K562 (cell line): ENCODE data around the gene MMEL1. TPM values are rescaled to one million over a fixed set of nuclear protein-coding genes. Genes with fewer than 3 reads are reported as not detected.
"Not testable (repeated sequence)": the region's sequence is repeated elsewhere in the genome, so short reads cannot be mapped to it uniquely, and the experiment has no call there.

Experiments used
- ATAC-seq: fragments of 200-7000 bp; cut with Tn5 transposase; 3 replicates; pipeline ENCODE4 v1.9.1; 2020; ENCODE audit warnings: moderate library complexity
- BruUV-seq: library from RNA; stranded (reverse); fragments of 400-500 nt; replicated peaks from 2 replicates; lab custom pipeline; 2021; lab: Mats Ljungman, UMichigan
- CTCF ChIA-PET: fragments of 300-600 bp; formaldehyde crosslinking; extraction: SDS; loops from one replicate; lab custom pipeline; 2021; ENCODE audit warnings: low intra/inter-chr PET ratio; lab: Yijun Ruan, JAX
- POLR2A ChIA-PET: fragments of 300-600, 350-650 bp; sonication (Branson Sonifier 250); formaldehyde crosslinking; extraction: SDS; loops from one replicate; lab custom pipeline; 2021; ENCODE audit warnings: antibody characterized with exemption, inconsistent platforms; lab: Yijun Ruan, JAX
- DNase-seq, 4 experiments: peaks; one replicate each; pipeline versions ENCODE4 v3.0.0 to v3.0.0-alpha.2; 2011 to 2018; ENCODE audit warnings: low spot score in 3 of 4, mixed read lengths in 3 of 4; ENCODE audit errors: extremely low read depth in 1 of 4
- FAIRE-seq: peaks from 2 replicates; lab custom pipeline; 2011; peaks lifted over from hg19 to GRCh38; lab: Jason Lieb, UNC
- H2AFZ ChIP-seq: 2 replicates; pipeline ENCODE4 v1.6.0; 2011; ENCODE audit warnings: low read depth, low read length, control low read depth, inconsistent platforms
- H3K27ac ChIP-seq: fragments of 200-600 bp; 3 replicates; pipeline ENCODE4 v1.8.0; 2011; ENCODE audit warnings: low read depth, mild to moderate bottlenecking, control low read depth, inconsistent platforms, low read length, moderate library complexity, mixed read lengths; ENCODE audit errors: extremely low read depth
- H3K27me3 ChIP-seq, 2 experiments: fragments of 300-600 bp in 1 of 2; 2 replicates in 1 of 2; 3 replicates in 1 of 2; pipeline versions ENCODE4 v1.6.0 to v1.8.0; 2011; ENCODE audit warnings: inconsistent platforms in 2 of 2, low read length in 2 of 2, mild to moderate bottlenecking in 1 of 2, mixed read lengths in 1 of 2, moderate library complexity in 1 of 2; ENCODE audit not compliant: control insufficient read depth in 2 of 2, insufficient read depth in 2 of 2
- H3K36me3 ChIP-seq: fragments of 300-600 bp; 3 replicates; pipeline ENCODE4 v1.8.0; 2011; ENCODE audit warnings: mild to moderate bottlenecking, low read length, inconsistent platforms; ENCODE audit not compliant: control insufficient read depth, insufficient read depth
- H3K4me1 ChIP-seq, 2 experiments: fragments of 200-600 bp in 1 of 2; replicated peaks in 1 of 2; 2 replicates in 1 of 2; 3 replicates in 1 of 2; pipeline versions ENCODE4 v1.5.1 to v1.8.0; 2011; ENCODE audit warnings: inconsistent platforms in 2 of 2, low read length in 2 of 2, mild to moderate bottlenecking in 1 of 2, mixed read lengths in 1 of 2, moderate library complexity in 1 of 2; ENCODE audit not compliant: control insufficient read depth in 2 of 2, insufficient read depth in 2 of 2
- H3K4me2 ChIP-seq: 2 replicates; pipeline ENCODE4 v1.6.1; 2011; ENCODE audit warnings: low read length, control low read depth, inconsistent platforms, mixed read lengths; ENCODE audit not compliant: insufficient read depth
- H3K4me3 ChIP-seq: fragments of 200-600 bp; sonication (generic), shearing (Covaris generic); 2 replicates; pipeline ENCODE4 v1.5.1; 2016; ENCODE audit warnings: control low read depth, inconsistent platforms
- H3K79me2 ChIP-seq: fragments of 200-600 bp; 3 replicates; pipeline ENCODE4 v1.8.0; 2011; ENCODE audit warnings: low read length, inconsistent platforms; ENCODE audit not compliant: control insufficient read depth, insufficient read depth
- H3K9ac ChIP-seq, 2 experiments: 2 replicates each; pipeline versions ENCODE4 v1.6.0 to v1.6.1; 2011; ENCODE audit warnings: low read depth in 2 of 2, low read length in 2 of 2, control low read depth in 1 of 2, inconsistent platforms in 1 of 2, mild to moderate bottlenecking in 1 of 2, mixed read lengths in 1 of 2; ENCODE audit not compliant: insufficient read depth in 1 of 2
- H3K9me1 ChIP-seq: one replicate; pipeline ENCODE4 v1.6.0; 2011; ENCODE audit warnings: inconsistent platforms, mild to moderate bottlenecking, low read length, moderate library complexity; ENCODE audit not compliant: control insufficient read depth, insufficient read depth
- H3K9me3 ChIP-seq: replicated peaks from 2 replicates; pipeline ENCODE4 v1.5.1; 2011; ENCODE audit warnings: low read depth, low read length, inconsistent platforms; ENCODE audit not compliant: control insufficient read depth, insufficient read depth
- H4K20me1 ChIP-seq: replicated peaks from 2 replicates; pipeline ENCODE4 v1.6.1; 2011; ENCODE audit warnings: low read length, inconsistent platforms, mixed read lengths; ENCODE audit not compliant: control insufficient read depth, insufficient read depth
- FOXM1 ChIP-seq, 2 experiments: fragments of 450-650 bp in 1 of 2; sonication (generic) in 1 of 2; formaldehyde crosslinking in 1 of 2; IDR thresholded peaks; 2 replicates each; pipeline versions ENCODE4 v1.6.1 to v1.9.0; 2017 to 2022; ENCODE audit warnings: low read depth in 2 of 2, mild to moderate bottlenecking in 2 of 2, missing genetic modification reagents in 1 of 2, moderate library complexity in 1 of 2
- MAFG ChIP-seq: fragments of 450-650 bp; conservative IDR thresholded peaks from 2 replicates; pipeline ENCODE4 v1.6.1; 2016; ENCODE audit warnings: missing genetic modification characterization, missing compliant biosample characterization
- RAD21 ChIP-seq, 2 experiments: fragments of 250-450 bp in 1 of 2; fragments of 450-650 bp in 1 of 2; sonication (Bioruptor Pico) in 1 of 2; formaldehyde crosslinking in 1 of 2; IDR thresholded peaks in 1 of 2; conservative IDR thresholded peaks in 1 of 2; 2 replicates each; pipeline versions ENCODE4 v1.4.0 to v1.8.0; 2020 to 2022; ENCODE audit warnings: mild to moderate bottlenecking in 2 of 2, moderate library complexity in 1 of 2
- RBM17 ChIP-seq: fragments of 200-400 bp; formaldehyde crosslinking; IDR thresholded peaks from 2 replicates; pipeline ENCODE4 v1.6.1; 2017; ENCODE audit warnings: low read depth, mild to moderate bottlenecking, low read length, borderline replicate concordance
- ZFP36 ChIP-seq: fragments of 150-350 bp; IDR thresholded peaks from 2 replicates; pipeline ENCODE4 v1.6.1; 2018; ENCODE audit warnings: low read length, low read depth; ENCODE audit not compliant: partially characterized antibody
- ZZZ3 ChIP-seq: fragments of 450-650 bp; IDR thresholded peaks from 2 replicates; pipeline ENCODE4 v1.6.1; 2016; ENCODE audit warnings: antibody characterized with exemption, mild to moderate bottlenecking, moderate library complexity
- WGBS: fragments of 100-300 bp; shearing (Covaris generic); methylation state at CpG from one replicate; pipeline ENCODE4 v1.1.6; 2016; ENCODE audit warnings: low coverage, mixed read lengths; ENCODE audit not compliant: insufficient coverage; ENCODE audit errors: missing lambda C conversion rate; 5-methylcytosine and 5-hydroxymethylcytosine counted together
- in situ Hi-C: fragments of 300-500 bp; cut with MboI; formaldehyde crosslinking; loops from 4 replicates; pipeline ENCODE4 v1.15.0; 2018; ENCODE audit warnings: inconsistent platforms, mixed read lengths
- intact Hi-C: fragments of 100-400 bp; cut with micrococcal nuclease; formaldehyde crosslinking; loops from 2 replicates; pipeline ENCODE4 v1.14.2; 2022
- polyA plus RNA-seq, 8 experiments: library from polyadenylated mRNA; depleted of rRNA in 4 of 8; stranded (reverse) in 5 of 8; unstranded in 3 of 8; fragments of >200 nt; fragmentation: Nextera tagmentation in 2 of 8; fragmentation: Illumina TruSeq in 1 of 8; extraction: Ambion mirVana in 2 of 8; extraction: Trizol in 1 of 8; gene quantifications; 2 replicates each; pipeline versions ENCODE4 v1.2.1 to v1.2.3, GENCODE V29; 2011 to 2014; ENCODE audit warnings: inconsistent platforms in 1 of 8, missing spikeins in 1 of 8
- total RNA-seq, 7 experiments: library from RNA; depleted of rRNA in 6 of 7; stranded (reverse); fragments of >200 nt in 6 of 7; fragmentation: Illumina TruSeq in 2 of 7; extraction: Trizol in 2 of 7; gene quantifications; 2 replicates each; pipeline versions ENCODE4 v1.2.1 to v1.2.3, GENCODE V29; 2011 to 2021; ENCODE audit warnings: low replicate concordance in 1 of 7

Gene MMEL1
- total and polyA plus RNA-seq, 9 of the 15 experiments (the other 6 are each of a cell fraction or from before 2014, with no cell fraction given), result not detected

DNA sequence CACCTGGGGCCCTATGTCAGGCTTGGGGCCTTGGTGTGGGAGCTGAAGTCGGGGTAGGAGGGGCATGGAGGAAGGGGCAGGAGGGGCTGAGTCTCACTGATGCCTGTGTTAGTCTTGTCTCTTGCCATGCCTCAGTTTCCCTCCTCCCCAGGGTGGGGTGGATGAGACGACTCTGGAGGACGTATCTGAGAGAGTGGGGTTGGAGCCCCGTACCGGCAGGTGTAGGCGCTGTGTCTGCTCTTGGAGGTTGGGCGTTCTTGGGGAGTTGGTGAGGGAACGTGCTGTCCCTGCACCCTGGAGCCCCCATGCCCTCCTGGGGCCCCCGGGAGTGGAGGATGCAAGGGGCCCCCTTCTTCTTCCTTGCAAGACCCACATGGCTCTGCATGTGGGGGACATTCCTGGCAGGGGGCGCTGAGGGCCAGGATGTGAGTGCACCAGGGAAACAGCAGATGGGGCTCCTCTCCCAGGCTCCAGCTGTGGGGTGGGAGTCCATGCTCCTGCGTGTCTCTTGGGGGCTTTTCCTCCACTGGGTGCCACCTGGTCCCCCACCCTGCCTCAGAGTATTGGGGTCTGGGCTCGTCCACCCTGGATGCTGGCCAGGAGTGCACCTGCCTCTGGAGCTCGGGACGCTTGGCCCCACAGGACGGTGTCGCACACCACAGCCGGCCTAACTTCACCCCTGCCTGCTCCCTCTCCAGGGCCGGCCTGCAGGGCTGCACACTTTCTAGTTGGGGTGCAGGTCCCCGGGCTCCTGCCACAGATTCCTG, 78.0 kb downstream of the MMEL1 start (continued):
- TF ChIP-seq RBM17, result no peak
- peak; percentile 77 to 83 for TF ChIP-seq RAD21 (CRISPR knock-in tag; conservative IDR thresholded peaks at IDR 0.05 in 1 of 2, IDR thresholded peaks at IDR 0.05 in 1 of 2)
- TF ChIP-seq, all 486 proteins: peak for 12

DNA sequence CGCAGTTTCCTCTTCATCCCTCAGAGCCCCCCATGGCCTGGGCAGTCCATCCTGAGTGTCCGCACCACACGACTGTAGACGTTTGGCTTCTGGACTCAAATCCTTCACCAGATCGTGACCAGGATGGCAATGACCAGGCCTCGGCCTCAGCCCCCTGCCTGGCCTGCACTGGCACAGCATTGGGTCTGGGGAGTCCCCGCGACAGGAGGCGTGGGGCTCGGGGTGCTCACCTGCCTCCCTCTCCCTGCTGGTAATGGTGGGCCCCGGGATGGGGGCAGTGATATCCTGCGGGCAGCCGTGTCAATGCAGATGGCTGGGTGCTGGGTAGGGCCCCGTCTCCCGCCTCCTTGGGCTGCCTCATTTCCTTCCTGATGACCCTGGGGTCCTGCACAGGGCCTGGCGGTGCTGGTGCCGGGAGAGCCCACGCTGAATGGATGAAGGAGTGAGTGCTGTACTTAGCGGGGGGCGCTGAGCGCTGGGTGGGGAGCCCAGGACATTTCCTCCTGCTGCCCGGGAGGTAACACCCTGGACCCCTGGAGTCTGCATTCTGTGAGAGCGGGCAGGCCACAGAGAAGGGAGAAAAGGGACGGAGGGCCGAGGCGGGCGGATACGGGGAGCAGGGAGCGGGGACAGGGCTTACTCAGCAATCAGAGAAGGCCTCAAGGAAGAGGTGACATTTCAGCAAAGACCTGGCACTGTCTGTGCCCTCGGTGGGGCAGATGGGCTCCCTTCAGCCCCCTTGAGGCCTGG, 78.8 kb downstream of the MMEL1 start:
- WGBS, result 43% methylated on average over 30 of the region's 30 CpGs
- intact Hi-C loops, result no loop called here

GRCh38 chr1:2553076-2553475, 79.7 kb downstream of the MMEL1 start:
- H3K27ac ChIP-seq, intact Hi-C loops, H3K9me3 ChIP-seq, BruUV-seq, H3K9me1 ChIP-seq, in situ Hi-C loops, DNase-seq, H3K27me3 ChIP-seq, H4K20me1 ChIP-seq, H3K79me2 ChIP-seq, H3K4me3 ChIP-seq, H3K9ac ChIP-seq, H3K36me3 ChIP-seq, POLR2A ChIA-PET, H2AFZ ChIP-seq, ATAC-seq, H3K4me2 ChIP-seq, FAIRE-seq, CTCF ChIA-PET: not testable (repeated sequence)
- 8% methylated on average over 5 of the region's 9 CpGs for WGBS
- H3K4me1 ChIP-seq, result peaks cover 30 to 74% of the 10 kb centered on the region in 2 experiments

More for the DNA sequence above, 78.8 kb downstream of the MMEL1 start:
- in situ Hi-C loops, result no loop called here
- FAIRE-seq (no peak), DNase-seq (no peak), ATAC-seq (no peak)
- peaks cover 20 to 70% of the 10 kb centered on the region in 2 experiments for H3K4me1 ChIP-seq
- no peaks in the 10 kb centered on the region for H3K9me3 ChIP-seq
- no TSS peak for BruUV-seq
- H3K9ac ChIP-seq, result no peak overlapping the region; a peak in 1 of 4 replicates
- POLR2A ChIA-PET, result no interaction called here
- CTCF ChIA-PET, result interaction anchor here (0.6 to 2.7 kb wide), 2 partner anchors 227 to 233 kb away, joined by 3 to 22 read pairs; no protein-coding TSS in a partner anchor
- no peak overlapping the region for H2AFZ ChIP-seq
- H3K79me2 ChIP-seq, result no peaks in the 10 kb centered on the region
- 0 out of 5 replicates have a peak, but pooled peaks cover 0 to 3% of the 10 kb centered on the region in 2 experiments for H3K27me3 ChIP-seq
- no peaks in the 10 kb centered on the region for H3K9me1 ChIP-seq
- peak; percentile 53 for TF ChIP-seq ZFP36
- TF ChIP-seq MAFG (tag), result no peak
- no peak for TF ChIP-seq FOXM1 (IDR thresholded peaks at IDR 0.05; ENCODE audit: low read depth)
- TF ChIP-seq FOXM1 (CRISPR knock-in tag; IDR thresholded peaks at IDR 0.05; ENCODE audit: low read depth), result no peak
- no peak for TF ChIP-seq ZZZ3
- H3K4me3 ChIP-seq, result no peak overlapping the region
- no peak overlapping the region for H3K4me2 ChIP-seq
- no peaks in the 10 kb centered on the region for H4K20me1 ChIP-seq
- no peaks in the 10 kb centered on the region for H3K36me3 ChIP-seq
- H3K27ac ChIP-seq, result no peak overlapping the region
